NCI-H2171 (cell line): ENCODE data around the gene OAS3.

Experiments
- DNase-seq: peaks from one replicate; lab custom pipeline; 2025; lab: John Stamatoyannopoulos, UW

OAS3 gene

DNA sequence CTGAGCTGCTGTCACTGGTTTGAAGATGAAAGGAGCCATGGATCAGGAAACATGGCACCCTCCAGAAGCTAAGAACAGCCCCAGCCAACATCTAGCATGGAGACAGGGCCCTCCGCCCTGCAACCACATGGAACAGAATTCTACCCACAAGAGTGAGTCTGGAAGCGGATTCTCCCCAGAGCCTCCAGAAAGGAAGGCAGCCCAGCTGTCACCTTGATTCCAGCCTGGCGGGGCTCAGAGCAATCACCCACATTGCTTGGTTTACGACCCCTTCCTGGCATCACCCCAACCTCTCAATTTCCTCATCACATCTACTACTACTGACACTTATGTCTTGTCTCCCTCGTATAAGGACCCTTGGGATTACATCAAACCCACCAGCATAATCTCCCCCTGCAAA, 78.5 kb downstream of the OAS3 start:
- DNase-seq = peak; percentile 85

DNA sequence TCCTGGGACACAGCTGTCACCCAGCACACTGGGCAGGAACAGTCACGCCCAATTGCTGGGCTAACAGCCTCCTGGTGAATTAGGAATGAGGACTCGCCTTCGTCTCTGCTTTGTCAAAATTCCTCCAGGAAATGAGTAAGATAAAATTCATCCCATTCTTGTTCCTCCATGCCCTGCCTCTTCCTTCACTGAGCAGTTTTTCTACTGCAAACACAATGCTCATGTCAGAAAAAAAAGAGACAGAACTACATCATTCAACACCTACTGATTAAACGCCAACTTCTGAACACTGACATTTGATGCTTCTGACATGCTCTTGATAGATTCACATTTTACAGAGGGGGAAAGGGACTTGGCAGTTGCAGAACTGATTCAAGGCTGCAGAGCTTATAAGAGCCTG, 80.8 kb downstream of the OAS3 start:
- DNase-seq = peak; percentile 40

DNA sequence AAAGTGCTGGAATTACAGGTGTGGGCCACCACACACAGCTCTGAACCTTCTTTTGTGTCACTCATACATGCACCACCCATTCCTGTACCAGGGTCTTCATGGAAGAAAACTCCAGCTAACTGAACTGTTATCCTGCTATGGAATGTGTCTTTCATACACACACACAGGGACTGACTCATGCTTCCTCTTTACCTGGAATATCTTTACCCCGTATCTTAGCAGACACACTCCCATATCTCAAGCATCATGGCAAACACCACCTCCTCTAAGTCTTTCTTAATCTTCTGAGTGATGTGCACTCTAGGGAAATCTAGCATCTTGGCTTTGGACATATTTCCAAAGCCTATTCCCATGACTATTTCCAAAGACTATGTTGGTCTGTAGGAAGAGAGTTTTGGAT, 83.2 kb downstream of the OAS3 start:
- no peak for DNase-seq
